SK-N-SH (cell line): ENCODE measurements around the gene SECISBP2L. TPM values are rescaled to one million over a fixed set of nuclear protein-coding genes. Genes with fewer than 3 reads are reported as not detected.

Experiments used
- CTCF ChIA-PET: fragments of 300-600, 350-600 bp; formaldehyde crosslinking; extraction: SDS; loops from one replicate; lab custom pipeline; 2021; lab: Yijun Ruan, JAX
- POLR2A ChIA-PET: fragments of 350-600 bp; sonication (Branson Sonifier 250); formaldehyde crosslinking; extraction: SDS; loops from one replicate; lab custom pipeline; 2020; ENCODE audit warnings: antibody characterized with exemption, inconsistent platforms; lab: Yijun Ruan, JAX
- DNase-seq: peaks from one replicate; pipeline ENCODE4 v3.0.0; 2012
- H2AFZ ChIP-seq: fragments of 200-600 bp; sonication (generic); 2 replicates; pipeline ENCODE4 v1.8.1; 2016; ENCODE audit warnings: antibody characterized with exemption, mild to moderate bottlenecking, low read depth
- H3F3A ChIP-seq: fragments of 200-600 bp; sonication (generic); replicated peaks from 2 replicates; pipeline ENCODE3; 2016; ENCODE audit warnings: antibody characterized with exemption, mild to moderate bottlenecking; ENCODE audit not compliant: insufficient read depth
- H3K27ac ChIP-seq, 2 experiments: fragments of 200-500 bp in 1 of 2; fragments of 200-600 bp in 1 of 2; sonication (Bioruptor generic) in 1 of 2; sonication (generic), shearing (Covaris generic) in 1 of 2; 2 replicates each; pipeline versions ENCODE4 v1.5.1 to v1.6.1; 2014 to 2016; ENCODE audit warnings: low read depth in 2 of 2, inconsistent platforms in 1 of 2, low read length in 1 of 2, mild to moderate bottlenecking in 1 of 2, mixed read lengths in 1 of 2
- H3K27me3 ChIP-seq: fragments of 200-600 bp; sonication (generic), shearing (Covaris generic); 2 replicates; pipeline ENCODE4 v1.6.1; 2016; ENCODE audit warnings: mixed run types; ENCODE audit not compliant: insufficient read depth
- H3K36me3 ChIP-seq, 2 experiments: fragments of 200-500 bp in 1 of 2; fragments of 200-600 bp in 1 of 2; sonication (Bioruptor generic) in 1 of 2; sonication (generic) in 1 of 2; replicated peaks in 1 of 2; 2 replicates each; pipeline versions ENCODE3 to v1.5.1; 2014 to 2016; ENCODE audit warnings: low read length in 1 of 2, mild to moderate bottlenecking in 1 of 2; ENCODE audit not compliant: insufficient read depth in 2 of 2, control insufficient read depth in 1 of 2
- H3K4me1 ChIP-seq, 2 experiments: fragments of 200-500 bp in 1 of 2; fragments of 200-600 bp in 1 of 2; sonication (Bioruptor generic) in 1 of 2; sonication (generic), shearing (Covaris generic) in 1 of 2; 2 replicates each; pipeline versions ENCODE4 v1.5.1 to v1.6.1; 2014 to 2016; ENCODE audit warnings: low read depth in 1 of 2, low read length in 1 of 2, mixed run types in 1 of 2; ENCODE audit not compliant: insufficient read depth in 2 of 2, control insufficient read depth in 1 of 2
- H3K4me2 ChIP-seq: fragments of 200-600 bp; sonication (generic), shearing (Covaris generic); 2 replicates; pipeline ENCODE4 v1.6.1; 2017; ENCODE audit warnings: mixed run types
- H3K4me3 ChIP-seq, 2 experiments: fragments of 200-500 bp in 1 of 2; fragments of 200-600 bp in 1 of 2; sonication (Bioruptor generic) in 1 of 2; sonication (generic), shearing (Covaris generic) in 1 of 2; 2 replicates each; pipeline versions ENCODE4 v1.5.1 to v1.8.1; 2014 to 2016; ENCODE audit warnings: low read depth in 2 of 2, inconsistent platforms in 1 of 2, low read length in 1 of 2, mild to moderate bottlenecking in 1 of 2, mixed read lengths in 1 of 2, moderate library complexity in 1 of 2
- H3K79me2 ChIP-seq: fragments of 200-600 bp; sonication (generic); 2 replicates; pipeline ENCODE4 v1.8.1; 2017; ENCODE audit warnings: mild to moderate bottlenecking; ENCODE audit not compliant: insufficient read depth
- H3K9ac ChIP-seq: fragments of 200-600 bp; sonication (generic); 2 replicates; pipeline ENCODE4 v1.6.1; 2017; ENCODE audit warnings: mixed run types
- H3K9me2 ChIP-seq: fragments of 200-600 bp; sonication (generic); 2 replicates; pipeline ENCODE4 v1.6.1; 2017; ENCODE audit warnings: mixed run types
- H3K9me3 ChIP-seq: fragments of 200-600 bp; sonication (generic); 2 replicates; pipeline ENCODE4 v1.6.1; 2017; ENCODE audit warnings: mixed run types, mild to moderate bottlenecking, moderate library complexity
- H4K20me1 ChIP-seq: fragments of 200-600 bp; sonication (generic); 2 replicates; pipeline ENCODE4 v1.6.1; 2017; ENCODE audit warnings: mild to moderate bottlenecking, mixed run types; ENCODE audit not compliant: insufficient read depth
- CHD2 ChIP-seq: fragments of 150-350 bp; IDR thresholded peaks from 2 replicates; pipeline ENCODE4 v1.6.1; 2018; ENCODE audit warnings: low read length; ENCODE audit not compliant: partially characterized antibody
- CTCF ChIP-seq: fragments of 200-600 bp; sonication (generic); IDR thresholded peaks from 2 replicates; pipeline ENCODE4 v1.6.1; 2017; ENCODE audit warnings: antibody characterized with exemption, mild to moderate bottlenecking, moderate library complexity
- EP300 ChIP-seq, 2 experiments: IDR thresholded peaks; 2 replicates each; pipeline versions ENCODE4 v1.4.0 to v1.6.1; 2012; ENCODE audit warnings: borderline replicate concordance in 1 of 2, low read depth in 1 of 2, low read length in 1 of 2
- EZH2phosphoT487 ChIP-seq: fragments of 200-600 bp; sonication (generic); IDR thresholded peaks from 2 replicates; pipeline ENCODE4 v1.6.1; 2017; ENCODE audit warnings: low read depth, mixed run types, mild to moderate bottlenecking, antibody characterized with exemption, moderate library complexity, borderline replicate concordance
- FOXM1 ChIP-seq: IDR thresholded peaks from 2 replicates; pipeline ENCODE4 v1.4.0; 2012; ENCODE audit warnings: low read depth, mild to moderate bottlenecking
- GATA2 ChIP-seq: sonication (generic); formaldehyde crosslinking; IDR thresholded peaks from 2 replicates; pipeline ENCODE4 v1.5.0; 2020; ENCODE audit warnings: mild to moderate bottlenecking, missing genetic modification reagents
- IRF3 ChIP-seq: fragments of 150-350 bp; IDR thresholded peaks from 2 replicates; pipeline ENCODE4 v1.6.1; 2016; ENCODE audit warnings: mild to moderate bottlenecking, low read depth, low read length
- JUND ChIP-seq: IDR thresholded peaks from 2 replicates; pipeline ENCODE4 v1.4.0; 2012
- MAX ChIP-seq: IDR thresholded peaks from 2 replicates; pipeline ENCODE4 v1.4.0; 2012; ENCODE audit warnings: low read depth
- NRF1 ChIP-seq: IDR thresholded peaks from 2 replicates; pipeline ENCODE4 v1.6.1; 2012; ENCODE audit warnings: low read depth, mild to moderate bottlenecking, low read length
- RAD21 ChIP-seq: IDR thresholded peaks from 2 replicates; pipeline ENCODE4 v1.6.1; 2012; ENCODE audit warnings: mild to moderate bottlenecking, low read length
- RFX5 ChIP-seq: IDR thresholded peaks from 2 replicates; pipeline ENCODE4 v1.6.1; 2012; ENCODE audit warnings: mild to moderate bottlenecking, improper control_type of control experiment, low read length
- SMC3 ChIP-seq: IDR thresholded peaks from 2 replicates; pipeline ENCODE4 v1.6.1; 2012; ENCODE audit warnings: low read depth, low read length, improper control_type of control experiment
- TAF1 ChIP-seq: IDR thresholded peaks from 2 replicates; pipeline ENCODE4 v1.6.1; 2012; ENCODE audit warnings: low read depth, mild to moderate bottlenecking, low read length, moderate library complexity, borderline replicate concordance
- TCF12 ChIP-seq: IDR thresholded peaks from 2 replicates; pipeline ENCODE4 v1.4.0; 2012
- USF1 ChIP-seq: IDR thresholded peaks from 2 replicates; pipeline ENCODE4 v1.4.0; 2012; ENCODE audit warnings: low read depth, borderline replicate concordance
- WGBS: methylation state at CpG from one replicate; pipeline ENCODE4 v1.1.6; 2017; ENCODE audit warnings: low lambda C conversion rate; 5-methylcytosine and 5-hydroxymethylcytosine counted together
- polyA plus RNA-seq, 3 experiments: library from polyadenylated mRNA; depleted of rRNA; stranded (reverse); fragments of >200 nt; gene quantifications; 2 replicates each; pipeline ENCODE4 v1.2.3, GENCODE V29; 2012

The SECISBP2L gene
- polyA plus RNA-seq, 1 of the 3 experiments (the other 2 are of a cell fraction): 6.0 TPM

GRCh38 chr15:49035825-49036224 lies 10.4 kb downstream of the SECISBP2L start:
- CTCF ChIA-PET: no interaction called here
- WGBS: 76% methylated on average over 2 of the region's 2 CpGs
- Histone ChIP-seq H3K79me2 (peaks cover 84% of the 10 kb centered on the region), H3K4me2 (no peak overlapping the region), H3K9me2 (no peaks in the 10 kb centered on the region), H3K9ac (no peak overlapping the region), H3K27me3 (no peaks in the 10 kb centered on the region), H2AFZ (no peak overlapping the region), H4K20me1 (peaks cover 6% of the 10 kb centered on the region; the same call in 1 of the 2 replicates), H3F3A (peaks cover 13% of the 10 kb centered on the region), H3K4me3 (no peak overlapping the region), H3K27ac (no peak overlapping the region), H3K4me1 (peaks cover 0 to 15% of the 10 kb centered on the region in 2 experiments; a peak in 2 of 4 replicates), H3K36me3 (peaks cover 32 to 57% of the 10 kb centered on the region in 2 experiments), H3K9me3 (no peaks in the 10 kb centered on the region)
- POLR2A ChIA-PET: no interaction called here
- no peak for DNase-seq
- TF ChIP-seq TAF1: no peak
- no peak for TF ChIP-seq USF1
- TF ChIP-seq EZH2phosphoT487: no peak
- TF ChIP-seq CHD2: no peak
- no peak for TF ChIP-seq IRF3
- TF ChIP-seq FOXM1: no peak
- TF ChIP-seq NRF1: no peak
- TF ChIP-seq CTCF: no peak
- TF ChIP-seq GATA2 (CRISPR knock-in tag): no peak
- TF ChIP-seq TCF12: no peak
- TF ChIP-seq RAD21: no peak
- no peak for TF ChIP-seq JUND
- TF ChIP-seq EP300 (IDR thresholded peaks at IDR 0.05; ENCODE audit: borderline replicate concordance in 1 of 2, low read depth in 1 of 2, low read length in 1 of 2): no peak
- TF ChIP-seq MAX: no peak
- no peak for TF ChIP-seq RFX5
- TF ChIP-seq SMC3: no peak
